B cell (primary cell): ENCODE measurements around the gene GRP.

Experiments used
- CTCF ChIP-seq: fragments of 200-600 bp; IDR thresholded peaks from one replicate; pipeline ENCODE4 v1.8.0; 2022; ENCODE audit warnings: antibody characterized with exemption, mild to moderate bottlenecking
- EZH2 ChIP-seq: IDR thresholded peaks from 2 replicates; pipeline ENCODE4 v1.6.1; 2012; ENCODE audit warnings: borderline replicate concordance, low read depth, mild to moderate bottlenecking, moderate library complexity, low read length; ENCODE audit not compliant: insufficient read depth, poor library complexity, severe bottlenecking

GRCh38 chr18:59276047-59276446, 56.1 kb downstream of the GRP start:
- TF ChIP-seq CTCF = no peak
- TF ChIP-seq EZH2 = no peak
